Thoracic aorta (tissue), 2 donors: Measurements from ENCODE around the gene PCBP4. TPM values are rescaled to one million over a fixed set of nuclear protein-coding genes. Genes with fewer than 3 reads are reported as not detected.

Experiments used
- ATAC-seq: fragments of 150-250 bp; one replicate; pipeline ENCODE4 v1.8.0; 2017; ENCODE audit warnings: low read depth; ENCODE audit not compliant: insufficient number of reproducible peaks, low FRiP score
- DNase-seq: peaks from one replicate; pipeline ENCODE4 v3.0.0-alpha.2; 2020; ENCODE audit warnings: low spot score
- H3K27ac ChIP-seq, 2 donors: fragments of 200-600 bp; sonication (generic); 1 replicate in 1 of 2; 2 replicates in 1 of 2; pipeline ENCODE4 v1.5.1; 2016; ENCODE audit warnings: mild to moderate bottlenecking in 2 of 2, moderate library complexity in 2 of 2
- H3K27me3 ChIP-seq: fragments of 200-600 bp; sonication (generic); replicated peaks from 2 replicates; pipeline ENCODE4 v1.6.0; 2016; ENCODE audit warnings: mild to moderate bottlenecking; ENCODE audit not compliant: insufficient read depth
- H3K36me3 ChIP-seq: fragments of 200-600 bp; sonication (generic); one replicate; pipeline ENCODE4 v1.5.1; 2016
- H3K4me1 ChIP-seq, 2 donors: fragments of 200-600 bp; sonication (generic); 1 replicate in 1 of 2; 2 replicates in 1 of 2; pipeline versions ENCODE4 v1.5.1 to v1.6.0; 2016; ENCODE audit warnings: low read depth in 2 of 2, mild to moderate bottlenecking in 1 of 2; ENCODE audit not compliant: control insufficient read depth in 1 of 2
- H3K4me3 ChIP-seq: fragments of 200-600 bp; sonication (generic); 2 replicates; pipeline ENCODE4 v1.5.1; 2016; ENCODE audit warnings: mild to moderate bottlenecking
- H3K9me3 ChIP-seq: fragments of 200-600 bp; sonication (generic); 2 replicates; pipeline ENCODE4 v1.5.1; 2016
- total RNA-seq, 2 donors: library from RNA; depleted of rRNA; stranded (reverse); fragments of >200 nt; gene quantifications; one replicate each; pipeline versions ENCODE4 v1.1.0 to v1.2.3, GENCODE V29; 2016
- TF ChIP-seq, protein P1 (sequence below): fragments of 200-600 bp; sonication (generic); IDR thresholded peaks from one replicate; pipeline ENCODE4 v1.5.1; 2019; ENCODE audit warnings: antibody characterized with exemption

The PCBP4 gene
- total RNA-seq, 2 donors from 2014 or later, result 127 to 144 TPM

GRCh38 chr3:51947215-51947900, 19.9 kb downstream of the PCBP4 start:
- Histone ChIP-seq H3K27ac (no peak overlapping the region), H3K4me3 (no peak overlapping the region), H3K36me3 (no peaks in the 10 kb centered on the region), H3K4me1 (peaks cover 7 to 11% of the 10 kb centered on the region in 2 donors), H3K27me3 (no peaks in the 10 kb centered on the region), H3K9me3 (no peaks in the 10 kb centered on the region)
- ATAC-seq, result no peak
- no peak for DNase-seq
- TF ChIP-seq, protein P1, sequence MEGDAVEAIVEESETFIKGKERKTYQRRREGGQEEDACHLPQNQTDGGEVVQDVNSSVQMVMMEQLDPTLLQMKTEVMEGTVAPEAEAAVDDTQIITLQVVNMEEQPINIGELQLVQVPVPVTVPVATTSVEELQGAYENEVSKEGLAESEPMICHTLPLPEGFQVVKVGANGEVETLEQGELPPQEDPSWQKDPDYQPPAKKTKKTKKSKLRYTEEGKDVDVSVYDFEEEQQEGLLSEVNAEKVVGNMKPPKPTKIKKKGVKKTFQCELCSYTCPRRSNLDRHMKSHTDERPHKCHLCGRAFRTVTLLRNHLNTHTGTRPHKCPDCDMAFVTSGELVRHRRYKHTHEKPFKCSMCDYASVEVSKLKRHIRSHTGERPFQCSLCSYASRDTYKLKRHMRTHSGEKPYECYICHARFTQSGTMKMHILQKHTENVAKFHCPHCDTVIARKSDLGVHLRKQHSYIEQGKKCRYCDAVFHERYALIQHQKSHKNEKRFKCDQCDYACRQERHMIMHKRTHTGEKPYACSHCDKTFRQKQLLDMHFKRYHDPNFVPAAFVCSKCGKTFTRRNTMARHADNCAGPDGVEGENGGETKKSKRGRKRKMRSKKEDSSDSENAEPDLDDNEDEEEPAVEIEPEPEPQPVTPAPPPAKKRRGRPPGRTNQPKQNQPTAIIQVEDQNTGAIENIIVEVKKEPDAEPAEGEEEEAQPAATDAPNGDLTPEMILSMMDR, result no peak

DNA sequence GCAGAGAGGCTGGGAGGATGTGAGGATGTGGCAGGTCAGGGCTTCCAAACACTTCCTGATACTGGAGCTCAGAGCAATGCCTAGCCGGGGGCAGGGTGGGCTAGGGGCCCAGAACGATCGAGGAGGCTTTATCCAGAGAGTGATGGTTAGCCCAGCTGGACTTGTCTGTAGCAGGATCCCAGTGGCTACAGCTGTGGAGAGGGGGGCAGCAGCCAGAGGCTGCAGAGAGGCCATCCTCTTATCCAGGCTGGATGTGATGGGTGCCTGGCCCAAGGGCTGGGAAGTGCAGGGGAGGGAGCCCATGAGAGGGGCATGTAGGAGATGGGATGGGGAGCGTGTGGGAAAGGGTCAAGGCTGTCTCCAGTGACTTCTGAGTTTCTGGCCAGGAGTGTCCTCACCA, 20.5 kb downstream of the PCBP4 start:
- Histone ChIP-seq H3K4me3 (no peak overlapping the region), H3K9me3 (no peaks in the 10 kb centered on the region), H3K27me3 (no peaks in the 10 kb centered on the region), H3K27ac (no peak overlapping the region), H3K4me1 (peaks cover 7 to 13% of the 10 kb centered on the region in 2 donors), H3K36me3 (no peaks in the 10 kb centered on the region)
- TF ChIP-seq, protein P1, result no peak
- ATAC-seq (no peak), DNase-seq (no peak)

GRCh38 chr3:51945926-51946705, 21.1 kb downstream of the PCBP4 start:
- no peaks in the 10 kb centered on the region for H3K27me3 ChIP-seq
- no peak for DNase-seq
- H3K27ac ChIP-seq, result no peak overlapping the region
- TF ChIP-seq, protein P1, result no peak
- no peak for ATAC-seq
- H3K4me3 ChIP-seq, result no peak overlapping the region
- H3K36me3 ChIP-seq, result no peaks in the 10 kb centered on the region
- no peaks in the 10 kb centered on the region for H3K9me3 ChIP-seq
- peaks cover 7 to 17% of the 10 kb centered on the region in 2 donors for H3K4me1 ChIP-seq

GRCh38 chr3:51945031-51945840, 22.0 kb downstream of the PCBP4 start:
- H3K27me3 ChIP-seq, result no peaks in the 10 kb centered on the region
- no peaks in the 10 kb centered on the region for H3K36me3 ChIP-seq
- H3K4me1 ChIP-seq, result peaks cover 12 to 26% of the 10 kb centered on the region in 2 donors
- ATAC-seq (no peak), DNase-seq (no peak)
- TF ChIP-seq, protein P1, result no peak
- H3K9me3 ChIP-seq, result no peaks in the 10 kb centered on the region
- H3K4me3 ChIP-seq, result no peak overlapping the region
- H3K27ac ChIP-seq, result no peak overlapping the region
